NCI-H2029 (cell line): ENCODE data around the gene ANKRD63.
A peak's percentile ranks its signal among the peaks of the same experiment; 100 is the strongest.

Experiments used
- DNase-seq: peaks from one replicate; lab custom pipeline; 2025; lab: John Stamatoyannopoulos, UW

Gene ANKRD63

GRCh38 chr15:40282869-40283614 is at the start of gene ANKRD63:
ANKRD63 (minus strand) TSS chr15:40283064; CDS start chr15:40282586, 478 bp downstream.
- no peak for DNase-seq

GRCh38 chr15:40332113-40332781 is 49.4 kb upstream of the ANKRD63 start:
- DNase-seq = no peak

- no peak for DNase-seq
Observed at GRCh38 chr15:40331637-40332036, 48.8 kb upstream of the ANKRD63 start.

GRCh38 chr15:40331026-40331425 is 48.2 kb upstream of the ANKRD63 start:
- no peak for DNase-seq

GRCh38 chr15:40330368-40330836 is 47.5 kb upstream of the ANKRD63 start:
- peak; percentile 73 for DNase-seq

GRCh38 chr15:40329804-40330203 is 46.9 kb upstream of the ANKRD63 start:
- DNase-seq = no peak

GRCh38 chr15:40328751-40329150 is 45.9 kb upstream of the ANKRD63 start:
- no peak for DNase-seq

- no peak for DNase-seq
Observed at GRCh38 chr15:40328176-40328575, 45.3 kb upstream of the ANKRD63 start.

- no peak for DNase-seq
Observed at GRCh38 chr15:40327457-40327856, 44.6 kb upstream of the ANKRD63 start.

GRCh38 chr15:40325700-40326099 is 42.8 kb upstream of the ANKRD63 start:
- no peak for DNase-seq

GRCh38 chr15:40325188-40325587 is 42.3 kb upstream of the ANKRD63 start:
- DNase-seq = no peak

GRCh38 chr15:40323953-40324937 is 41.4 kb upstream of the ANKRD63 start:
- no peak for DNase-seq

GRCh38 chr15:40323239-40323952 is 40.5 kb upstream of the ANKRD63 start, which contains the start of gene INAFM2:
INAFM2 (plus strand) TSS chr15:40323692; CDS start chr15:40324056, 364 bp downstream.
- peak; percentile 69 for DNase-seq

GRCh38 chr15:40322531-40323238 is 39.8 kb upstream of the ANKRD63 start:
- DNase-seq = no peak

GRCh38 chr15:40320931-40321371 is 38.1 kb upstream of the ANKRD63 start:
- peak; percentile 33 for DNase-seq

GRCh38 chr15:40320409-40320808 is 37.5 kb upstream of the ANKRD63 start:
- no peak for DNase-seq

- DNase-seq = no peak
Observed at GRCh38 chr15:40317580-40317979, 34.7 kb upstream of the ANKRD63 start.

GRCh38 chr15:40316931-40317330 is 34.1 kb upstream of the ANKRD63 start:
- no peak for DNase-seq

- DNase-seq = no peak
Observed at GRCh38 chr15:40314723-40315276, 31.9 kb upstream of the ANKRD63 start.
